GM23338 (cell line): ENCODE results near the gene CXCL12.

Experiments used
- CTCF ChIP-seq, 2 experiments: fragments of 200-600 bp in 1 of 2; sonication (generic) in 1 of 2; conservative IDR thresholded peaks; 2 replicates each; pipeline versions ENCODE4 v1.5.1 to v1.6.1; 2016 to 2017; ENCODE audit warnings: antibody characterized with exemption in 2 of 2, low read depth in 2 of 2, mild to moderate bottlenecking in 2 of 2, moderate library complexity in 1 of 2
- NANOG ChIP-seq: IDR thresholded peaks from 2 replicates; pipeline ENCODE4 v1.6.1; 2016; ENCODE audit warnings: antibody characterized with exemption, borderline replicate concordance
- POLR2AphosphoS5 ChIP-seq: IDR thresholded peaks from 2 replicates; pipeline ENCODE4 v1.6.1; 2016; ENCODE audit warnings: antibody characterized with exemption, low read depth

DNA sequence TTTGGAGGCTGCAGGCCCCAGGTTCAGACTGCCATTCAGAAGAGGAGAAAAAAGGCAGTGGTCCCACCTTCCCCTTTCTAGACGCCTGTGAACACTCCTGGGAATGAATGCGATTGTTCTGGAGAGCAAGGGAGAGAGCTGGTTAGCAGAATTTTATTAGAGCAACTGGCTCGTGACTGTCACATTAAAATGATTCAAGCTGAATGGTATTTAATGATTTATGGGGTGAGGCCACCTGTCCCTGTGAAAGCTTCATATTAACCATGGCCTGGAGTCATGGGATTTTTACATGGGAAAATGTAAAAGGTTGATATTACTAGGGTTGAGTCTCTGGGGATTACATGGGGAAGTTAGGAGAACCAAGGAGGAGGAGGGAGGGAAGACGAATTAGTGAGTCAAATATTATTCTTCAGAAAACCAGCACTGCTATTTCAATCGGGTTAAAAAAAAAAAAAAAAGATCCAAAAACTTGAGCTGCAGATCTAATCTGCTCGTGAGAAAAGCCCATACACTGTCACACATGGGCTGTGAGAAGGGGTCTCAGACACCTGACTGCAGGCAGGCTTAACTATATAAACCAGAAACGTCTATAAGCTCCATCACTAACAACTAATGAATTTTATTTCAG lies 8.3 kb downstream of the CXCL12 start:
- TF ChIP-seq CTCF (conservative IDR thresholded peaks at IDR 0.05; ENCODE audit: low read depth in 2 of 2) (no peak), POLR2AphosphoS5 (no peak), NANOG (no peak)
